GM11168 (cell line): ENCODE results near the gene OR5H2.

Source experiments
- in situ Hi-C: fragments of 300-500 bp; cut with MboI; formaldehyde crosslinking; loops from one replicate; pipeline ENCODE4 v1.12.0; 2022; ENCODE audit warnings: low sequenced_read_pairs; ENCODE audit not compliant: unreplicated experiment

OR5H2 gene

DNA sequence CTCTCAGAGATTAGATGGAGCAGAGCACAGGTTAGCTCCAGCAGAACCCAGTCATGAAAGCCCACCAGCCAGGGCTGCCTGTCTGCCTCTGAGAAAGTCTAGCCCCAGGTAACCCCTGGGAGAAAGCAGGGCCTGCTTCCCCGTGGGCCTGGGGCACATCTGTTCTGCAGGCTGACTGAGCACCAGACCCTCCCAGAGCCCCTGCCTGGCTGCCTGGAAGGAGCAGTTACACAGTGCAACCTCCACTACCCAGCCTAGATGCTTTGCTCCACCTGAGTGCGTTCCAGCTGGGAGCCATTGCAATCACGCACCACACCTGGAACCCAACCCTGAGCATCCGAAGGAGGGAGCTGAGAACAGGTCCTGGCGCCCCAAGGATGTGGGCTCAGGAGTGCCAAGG is 46.6 kb downstream of the OR5H2 start:
- in situ Hi-C loops = loop anchor here (25.0 kb wide), 3 partner anchors 142 to 542 kb away; partner anchors contain the start of gene CPOX

DNA sequence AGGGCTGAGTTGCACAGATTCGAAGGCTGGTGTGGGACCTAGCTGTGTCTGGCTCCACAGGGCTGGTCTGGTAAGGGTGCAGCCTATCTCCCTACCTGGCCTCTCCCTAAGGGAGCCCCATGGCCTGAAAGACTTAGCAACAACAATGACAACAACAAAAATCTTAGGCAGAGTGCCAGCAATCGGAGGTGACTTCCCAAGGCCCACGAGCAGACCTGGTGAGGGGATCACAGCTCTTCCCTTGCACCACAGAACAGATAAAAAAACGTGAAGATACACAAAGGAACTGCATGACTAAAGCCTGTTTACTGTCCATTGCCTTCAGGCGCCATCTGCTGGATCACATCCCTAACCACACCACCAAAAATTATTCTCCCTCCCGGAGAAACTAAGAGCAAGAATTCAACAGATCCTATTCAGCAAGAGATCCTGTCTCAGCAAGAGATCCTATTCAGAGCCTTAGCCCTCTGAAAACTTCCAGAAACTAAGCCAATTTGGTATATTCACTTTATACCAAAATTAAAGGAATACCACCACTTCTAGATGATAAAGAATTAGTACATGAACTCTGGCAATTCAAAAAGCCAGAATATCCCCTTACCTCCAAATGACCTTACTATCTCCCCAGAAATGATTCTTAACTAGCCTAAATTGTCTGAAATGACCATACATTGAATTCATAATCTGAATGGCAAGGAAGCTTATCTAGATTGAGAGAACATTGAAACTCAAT is 47.3 kb downstream of the OR5H2 start:
- in situ Hi-C loops = loop anchor here (10.0 to 25.0 kb wide), 4 partner anchors 142 to 542 kb away; partner anchors contain the start of gene CPOX

DNA sequence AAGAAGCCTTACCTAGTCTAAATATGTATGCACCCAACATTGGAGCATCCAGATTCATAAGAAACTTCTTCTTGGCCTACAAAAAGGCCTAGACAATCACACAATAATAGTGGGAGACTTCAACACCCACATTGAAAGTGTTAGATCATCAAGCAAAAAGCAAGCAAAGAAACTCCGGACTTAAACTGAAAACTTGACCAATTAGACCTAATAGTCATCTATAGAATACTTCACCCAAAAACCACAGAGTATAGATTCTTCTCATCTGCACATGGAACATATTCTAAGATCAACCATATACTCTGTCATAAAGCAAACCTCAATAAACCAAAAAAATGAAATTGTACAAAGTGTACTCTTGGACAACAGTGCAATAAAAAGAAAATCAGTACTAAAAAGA is 49.0 kb downstream of the OR5H2 start:
- in situ Hi-C loops = loop anchor here (10.0 to 25.0 kb wide), 4 partner anchors 144 to 544 kb away; partner anchors contain the start of gene CPOX
